22Rv1 (cell line): ENCODE results near the gene KDM4B.

Experiments used
- ZFX ChIP-seq: fragments of 450-650 bp; IDR thresholded peaks from 2 replicates; pipeline ENCODE4 v1.6.1; 2017; ENCODE audit warnings: antibody characterized with exemption, borderline replicate concordance
- TF ChIP-seq, protein P1 (sequence below): fragments of 450-650 bp; IDR thresholded peaks from 2 replicates; pipeline ENCODE4 v1.5.1; 2017; ENCODE audit warnings: mild to moderate bottlenecking

DNA sequence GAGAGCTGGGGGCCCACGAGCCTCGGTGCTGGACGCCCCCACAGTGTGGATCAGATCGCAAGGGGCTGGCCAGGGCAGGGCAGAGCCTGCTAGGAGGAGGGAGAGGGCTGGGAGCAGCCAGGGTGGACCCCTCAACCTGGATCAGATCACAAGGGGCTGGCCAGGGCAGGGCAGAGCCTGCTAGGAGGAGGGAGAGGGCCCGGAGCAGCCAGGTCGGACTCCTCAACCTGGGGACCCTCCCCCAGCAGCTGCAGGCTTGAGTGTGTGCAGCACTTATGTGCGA, 126.6 kb downstream of the KDM4B start:
- TF ChIP-seq, protein P1, sequence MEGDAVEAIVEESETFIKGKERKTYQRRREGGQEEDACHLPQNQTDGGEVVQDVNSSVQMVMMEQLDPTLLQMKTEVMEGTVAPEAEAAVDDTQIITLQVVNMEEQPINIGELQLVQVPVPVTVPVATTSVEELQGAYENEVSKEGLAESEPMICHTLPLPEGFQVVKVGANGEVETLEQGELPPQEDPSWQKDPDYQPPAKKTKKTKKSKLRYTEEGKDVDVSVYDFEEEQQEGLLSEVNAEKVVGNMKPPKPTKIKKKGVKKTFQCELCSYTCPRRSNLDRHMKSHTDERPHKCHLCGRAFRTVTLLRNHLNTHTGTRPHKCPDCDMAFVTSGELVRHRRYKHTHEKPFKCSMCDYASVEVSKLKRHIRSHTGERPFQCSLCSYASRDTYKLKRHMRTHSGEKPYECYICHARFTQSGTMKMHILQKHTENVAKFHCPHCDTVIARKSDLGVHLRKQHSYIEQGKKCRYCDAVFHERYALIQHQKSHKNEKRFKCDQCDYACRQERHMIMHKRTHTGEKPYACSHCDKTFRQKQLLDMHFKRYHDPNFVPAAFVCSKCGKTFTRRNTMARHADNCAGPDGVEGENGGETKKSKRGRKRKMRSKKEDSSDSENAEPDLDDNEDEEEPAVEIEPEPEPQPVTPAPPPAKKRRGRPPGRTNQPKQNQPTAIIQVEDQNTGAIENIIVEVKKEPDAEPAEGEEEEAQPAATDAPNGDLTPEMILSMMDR, result no peak
- TF ChIP-seq ZFX, result no peak
